IMR-90 (cell line): ENCODE results near the gene ADGRL3. TPM values are rescaled to one million over a fixed set of nuclear protein-coding genes. Genes with fewer than 3 reads are reported as not detected.

ENCODE experiments used
- ATAC-seq: fragments of 200-7000 bp; cut with Tn5 transposase; 2 replicates; pipeline ENCODE4 v1.9.1; 2020; ENCODE audit warnings: low read depth, mild to moderate bottlenecking, moderate library complexity
- BruUV-seq: library from RNA; stranded (reverse); fragments of 400-500 nt; replicated peaks from 2 replicates; lab custom pipeline; 2021; lab: Mats Ljungman, UMichigan
- CTCF ChIA-PET: fragments of 300-600 bp; formaldehyde crosslinking; extraction: SDS; loops from one replicate; lab custom pipeline; 2021; ENCODE audit warnings: antibody characterized with exemption; lab: Yijun Ruan, JAX
- POLR2A ChIA-PET: fragments of 300-600 bp; sonication (Branson Sonifier 250); formaldehyde crosslinking; loops from one replicate; lab custom pipeline; 2022; ENCODE audit warnings: antibody characterized with exemption; ENCODE audit not compliant: unreplicated experiment; lab: Charles Lee
- DNase-seq: peaks from one replicate; pipeline ENCODE4 v3.0.0; 2013
- H2AFZ ChIP-seq: replicated peaks from 2 replicates; pipeline ENCODE3; 2013; ENCODE audit warnings: low read length, mild to moderate bottlenecking; ENCODE audit not compliant: poor library complexity
- H2AK5ac ChIP-seq: 2 replicates; pipeline ENCODE4 v1.6.1; 2013; ENCODE audit warnings: low read depth, low read length, inconsistent platforms
- H2AK9ac ChIP-seq: replicated peaks from 2 replicates; pipeline ENCODE3; 2013; ENCODE audit warnings: mild to moderate bottlenecking, low read depth, low read length, moderate library complexity; ENCODE audit not compliant: poor library complexity
- H2BK120ac ChIP-seq: 2 replicates; pipeline ENCODE4 v1.6.1; 2013; ENCODE audit warnings: low read depth, low read length, inconsistent platforms
- H2BK15ac ChIP-seq: 3 replicates; pipeline ENCODE4 v1.6.1; 2013; ENCODE audit warnings: low read depth, low read length, inconsistent platforms
- H2BK20ac ChIP-seq: 2 replicates; pipeline ENCODE4 v1.6.1; 2013; ENCODE audit warnings: low read depth, mild to moderate bottlenecking, inconsistent platforms, low read length, moderate library complexity
- H2BK5ac ChIP-seq: 2 replicates; pipeline ENCODE4 v1.6.1; 2013; ENCODE audit warnings: mild to moderate bottlenecking, low read depth, low read length, inconsistent platforms; ENCODE audit not compliant: poor library complexity, severe bottlenecking
- H3K14ac ChIP-seq: replicated peaks from 2 replicates; pipeline ENCODE4 v1.6.1; 2013; ENCODE audit warnings: low read depth, low read length, inconsistent platforms
- H3K18ac ChIP-seq: 2 replicates; pipeline ENCODE4 v1.6.1; 2013; ENCODE audit warnings: low read depth, low read length, control low read depth
- H3K23ac ChIP-seq: 2 replicates; pipeline ENCODE4 v1.6.1; 2013; ENCODE audit warnings: low read depth, low read length, inconsistent platforms
- H3K27ac ChIP-seq: 2 replicates; pipeline ENCODE4 v1.5.1; 2013; ENCODE audit warnings: mild to moderate bottlenecking, control low read depth, low read length; ENCODE audit not compliant: insufficient read depth
- H3K27me3 ChIP-seq: 2 replicates; pipeline ENCODE4 v1.6.1; 2013; ENCODE audit warnings: low read length; ENCODE audit not compliant: control insufficient read depth, insufficient read depth
- H3K36me3 ChIP-seq: 2 replicates; pipeline ENCODE4 v1.6.1; 2013; ENCODE audit warnings: low read length, mixed read lengths; ENCODE audit not compliant: control insufficient read depth, insufficient read depth
- H3K4ac ChIP-seq: 2 replicates; pipeline ENCODE4 v1.6.1; 2013; ENCODE audit warnings: low read depth, low read length, inconsistent platforms
- H3K4me1 ChIP-seq: 2 replicates; pipeline ENCODE4 v1.6.1; 2013; ENCODE audit warnings: low read length, mixed read lengths; ENCODE audit not compliant: control insufficient read depth, insufficient read depth
- H3K4me2 ChIP-seq: 2 replicates; pipeline ENCODE4 v1.6.1; 2013; ENCODE audit warnings: low read depth, mild to moderate bottlenecking, control low read depth, low read length, moderate library complexity
- H3K4me3 ChIP-seq: 2 replicates; pipeline ENCODE4 v1.5.1; 2013; ENCODE audit warnings: low read depth, mild to moderate bottlenecking, control low read depth, low read length, moderate library complexity; ENCODE audit not compliant: insufficient read depth
- H3K56ac ChIP-seq: 2 replicates; pipeline ENCODE4 v1.6.1; 2013; ENCODE audit warnings: low read length, inconsistent platforms; ENCODE audit not compliant: insufficient read depth; ENCODE audit errors: extremely low read depth
- H3K79me1 ChIP-seq, 2 experiments: 2 replicates each; pipeline ENCODE4 v1.6.1; 2013; ENCODE audit warnings: low read length in 2 of 2, inconsistent platforms in 1 of 2, low read depth in 1 of 2
- H3K9ac ChIP-seq: 2 replicates; pipeline ENCODE4 v1.6.1; 2013; ENCODE audit warnings: low read depth, low read length, control low read depth
- H3K9me1 ChIP-seq: 2 replicates; pipeline ENCODE4 v1.6.1; 2013; ENCODE audit warnings: low read length, inconsistent platforms; ENCODE audit not compliant: insufficient read depth
- H3K9me3 ChIP-seq: 2 replicates; pipeline ENCODE4 v1.6.1; 2013; ENCODE audit warnings: low read length; ENCODE audit not compliant: control insufficient read depth, insufficient read depth
- H4K20me1 ChIP-seq: 2 replicates; pipeline ENCODE4 v1.6.1; 2013; ENCODE audit warnings: low read length, inconsistent platforms; ENCODE audit not compliant: insufficient read depth
- H4K5ac ChIP-seq: 2 replicates; pipeline ENCODE4 v1.6.1; 2013; ENCODE audit warnings: mild to moderate bottlenecking, low read depth, low read length, control low read depth
- H4K8ac ChIP-seq, 2 experiments: 2 replicates each; pipeline ENCODE4 v1.6.1; 2013; ENCODE audit warnings: low read depth in 2 of 2, low read length in 2 of 2, control low read depth in 1 of 2, inconsistent platforms in 1 of 2
- H4K91ac ChIP-seq: 2 replicates; pipeline ENCODE4 v1.6.1; 2013; ENCODE audit warnings: low read depth, low read length, inconsistent platforms; ENCODE audit not compliant: insufficient read depth
- BHLHE40 ChIP-seq: fragments of 150-350 bp; IDR thresholded peaks from 2 replicates; pipeline ENCODE4 v1.6.1; 2016; ENCODE audit warnings: mild to moderate bottlenecking, low read depth, low read length
- CEBPB ChIP-seq: IDR thresholded peaks from 2 replicates; pipeline ENCODE4 v1.6.1; 2012; ENCODE audit warnings: low read depth, low read length, improper control_type of control experiment
- CHD1 ChIP-seq: IDR thresholded peaks from 2 replicates; pipeline ENCODE4 v1.6.1; 2012; ENCODE audit warnings: low read depth, low read length, improper control_type of control experiment
- FOS ChIP-seq: fragments of 150-350 bp; IDR thresholded peaks from 2 replicates; pipeline ENCODE4 v1.6.1; 2016; ENCODE audit warnings: low read depth, low read length
- MAFK ChIP-seq: IDR thresholded peaks from 2 replicates; pipeline ENCODE4 v1.6.1; 2012; ENCODE audit warnings: low read depth, low read length, improper control_type of control experiment
- MAZ ChIP-seq: IDR thresholded peaks from 2 replicates; pipeline ENCODE4 v1.6.1; 2012; ENCODE audit warnings: low read depth, mild to moderate bottlenecking, low read length, improper control_type of control experiment, moderate library complexity, borderline replicate concordance
- MXI1 ChIP-seq: IDR thresholded peaks from 2 replicates; pipeline ENCODE4 v1.6.1; 2012; ENCODE audit warnings: low read depth, mild to moderate bottlenecking, low read length, moderate library complexity, borderline replicate concordance
- NFE2L2 ChIP-seq: fragments of 150-350 bp; IDR thresholded peaks from 2 replicates; pipeline ENCODE4 v1.6.1; 2016; ENCODE audit warnings: low read depth, mild to moderate bottlenecking, low read length
- POLR2A ChIP-seq: IDR thresholded peaks from 2 replicates; pipeline ENCODE4 v1.6.1; 2012; ENCODE audit warnings: mild to moderate bottlenecking, low read depth, low read length
- RAD21 ChIP-seq: IDR thresholded peaks from 2 replicates; pipeline ENCODE4 v1.6.1; 2012; ENCODE audit warnings: low read length, improper control_type of control experiment
- RCOR1 ChIP-seq: IDR thresholded peaks from 2 replicates; pipeline ENCODE4 v1.6.1; 2012; ENCODE audit warnings: mild to moderate bottlenecking, low read length, improper control_type of control experiment; ENCODE audit not compliant: insufficient replicate concordance
- RFX5 ChIP-seq: IDR thresholded peaks from 2 replicates; pipeline ENCODE4 v1.8.0; 2012; ENCODE audit warnings: low read depth, mild to moderate bottlenecking, low read length, moderate library complexity
- SMC3 ChIP-seq: fragments of 150-350 bp; IDR thresholded peaks from 2 replicates; pipeline ENCODE4 v1.6.1; 2016; ENCODE audit warnings: low read depth, mild to moderate bottlenecking, antibody characterized with exemption, low read length, moderate library complexity
- WGBS, 2 experiments: methylation state at CpG; one replicate each; pipeline versions ENCODE4 v1.1.5 to v1.1.7; 2013; ENCODE audit warnings: missing lambda C conversion rate in 2 of 2; ENCODE audit not compliant: insufficient read length in 1 of 2; ENCODE audit errors: extremely low coverage in 2 of 2; 5-methylcytosine and 5-hydroxymethylcytosine counted together
- dilution Hi-C: fragments of 300-500 bp; cut with HindIII; formaldehyde crosslinking; loops from one replicate; pipeline ENCODE4 v1.14.3; 2018; ENCODE audit warnings: low sequenced_read_pairs; ENCODE audit not compliant: unreplicated experiment
- in situ Hi-C: fragments of 300-500 bp; cut with MboI; formaldehyde crosslinking; loops from 3 replicates; pipeline ENCODE4 v1.14.3; 2019; ENCODE audit warnings: low sequenced_read_pairs, inconsistent platforms, mixed read lengths
- intact Hi-C: fragments of 100-400 bp; cut with micrococcal nuclease; formaldehyde crosslinking; loops from 2 replicates; pipeline ENCODE4 v1.10.0; 2022
- polyA plus RNA-seq, 3 experiments: library from polyadenylated mRNA; depleted of rRNA; stranded (reverse); fragments of >200 nt; gene quantifications; 2 replicates each; pipeline ENCODE4 v1.2.3, GENCODE V29; 2012; ENCODE audit warnings: low replicate concordance in 1 of 3
- total RNA-seq: library from RNA; depleted of rRNA; stranded (reverse); fragments of >200 nt; gene quantifications from 2 replicates; pipeline ENCODE4 v1.2.3, GENCODE V29; 2012
- TF ChIP-seq, protein P1 (sequence below): fragments of 150-350 bp; IDR thresholded peaks from 2 replicates; pipeline ENCODE4 v1.6.1; 2017; ENCODE audit warnings: mild to moderate bottlenecking, antibody characterized with exemption, low read length, low read depth
- TF ChIP-seq, protein P2 (sequence below): fragments of 150-350 bp; IDR thresholded peaks from 2 replicates; pipeline ENCODE4 v1.6.1; 2016; ENCODE audit warnings: low read depth, mild to moderate bottlenecking, low read length, moderate library complexity, borderline replicate concordance
- TF ChIP-seq, protein P3 (sequence below): conservative IDR thresholded peaks from 2 replicates; pipeline ENCODE4 v1.5.1; 2012; ENCODE audit warnings: mild to moderate bottlenecking, low read depth, low read length, improper control_type of control experiment

The ADGRL3 gene
- total and polyA plus RNA-seq, 2 of the 4 experiments (the other 2 are of a cell fraction), result 0.46 to 2.5 TPM

DNA sequence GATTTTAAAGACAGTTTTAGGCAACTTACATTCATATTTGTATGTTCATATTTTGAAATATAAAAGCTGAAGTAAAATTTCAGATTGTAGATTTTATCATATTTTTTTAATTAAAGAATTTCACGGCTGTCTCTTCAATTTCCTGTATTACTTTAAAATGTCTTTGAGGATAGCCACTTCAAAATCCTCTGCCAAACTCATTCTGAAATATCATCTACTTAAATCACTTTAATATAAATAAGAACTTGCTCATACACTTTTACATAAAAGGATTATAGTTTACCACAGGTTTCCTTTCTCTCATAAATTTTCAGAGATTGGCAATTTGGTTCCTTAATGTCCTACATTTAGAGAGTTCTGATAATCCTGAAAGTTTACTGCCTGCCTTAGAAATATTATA is 478.2 kb downstream of the ADGRL3 start:
- Histone ChIP-seq H2AFZ (no peak overlapping the region), H3K4ac (no peak overlapping the region), H3K9me3 (no peaks in the 10 kb centered on the region), H2BK20ac (no peak overlapping the region), H2BK5ac (no peak overlapping the region), H3K18ac (no peak overlapping the region), H4K91ac (no peak overlapping the region), H4K5ac (no peak overlapping the region), H3K14ac (no peak overlapping the region), H3K27me3 (no peaks in the 10 kb centered on the region), H2AK9ac (no peak overlapping the region), H3K56ac (no peak overlapping the region), H3K4me3 (no peak overlapping the region), H2AK5ac (no peak overlapping the region), H2BK15ac (no peak overlapping the region), H4K8ac (no peak overlapping the region), H2BK120ac (no peak overlapping the region), H3K4me2 (no peak overlapping the region), H3K4me1 (no peaks in the 10 kb centered on the region), H3K36me3 (no peaks in the 10 kb centered on the region), H4K20me1 (no peaks in the 10 kb centered on the region), H3K27ac (no peak overlapping the region), H3K9ac (no peak overlapping the region), H3K23ac (no peak overlapping the region), H3K9me1 (no peaks in the 10 kb centered on the region), H3K79me1 (no peaks in the 10 kb centered on the region)
- dilution Hi-C loops (no loop called here), intact Hi-C loops (no loop called here), in situ Hi-C loops (no loop called here)
- CTCF ChIA-PET, result no interaction called here
- WGBS, 2 experiments, result no CpG with 5 or more reads among the region's 1 CpG
- BruUV-seq, result no TSS peak
- POLR2A ChIA-PET, result no interaction called here
- ATAC-seq, result no peak
- no peak for DNase-seq
- no peak for TF ChIP-seq BHLHE40
- TF ChIP-seq POLR2A, result no peak
- no peak for TF ChIP-seq NFE2L2
- TF ChIP-seq MXI1, result no peak
- TF ChIP-seq MAFK, result no peak
- no peak for TF ChIP-seq SMC3
- TF ChIP-seq, protein P1, sequence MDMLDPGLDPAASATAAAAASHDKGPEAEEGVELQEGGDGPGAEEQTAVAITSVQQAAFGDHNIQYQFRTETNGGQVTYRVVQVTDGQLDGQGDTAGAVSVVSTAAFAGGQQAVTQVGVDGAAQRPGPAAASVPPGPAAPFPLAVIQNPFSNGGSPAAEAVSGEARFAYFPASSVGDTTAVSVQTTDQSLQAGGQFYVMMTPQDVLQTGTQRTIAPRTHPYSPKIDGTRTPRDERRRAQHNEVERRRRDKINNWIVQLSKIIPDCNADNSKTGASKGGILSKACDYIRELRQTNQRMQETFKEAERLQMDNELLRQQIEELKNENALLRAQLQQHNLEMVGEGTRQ, result no peak
- TF ChIP-seq RCOR1, result no peak
- no peak for TF ChIP-seq FOS
- TF ChIP-seq, protein P2, sequence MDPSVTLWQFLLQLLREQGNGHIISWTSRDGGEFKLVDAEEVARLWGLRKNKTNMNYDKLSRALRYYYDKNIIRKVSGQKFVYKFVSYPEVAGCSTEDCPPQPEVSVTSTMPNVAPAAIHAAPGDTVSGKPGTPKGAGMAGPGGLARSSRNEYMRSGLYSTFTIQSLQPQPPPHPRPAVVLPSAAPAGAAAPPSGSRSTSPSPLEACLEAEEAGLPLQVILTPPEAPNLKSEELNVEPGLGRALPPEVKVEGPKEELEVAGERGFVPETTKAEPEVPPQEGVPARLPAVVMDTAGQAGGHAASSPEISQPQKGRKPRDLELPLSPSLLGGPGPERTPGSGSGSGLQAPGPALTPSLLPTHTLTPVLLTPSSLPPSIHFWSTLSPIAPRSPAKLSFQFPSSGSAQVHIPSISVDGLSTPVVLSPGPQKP, result no peak
- no peak for TF ChIP-seq RFX5
- TF ChIP-seq CHD1, result no peak
- TF ChIP-seq, protein P3, sequence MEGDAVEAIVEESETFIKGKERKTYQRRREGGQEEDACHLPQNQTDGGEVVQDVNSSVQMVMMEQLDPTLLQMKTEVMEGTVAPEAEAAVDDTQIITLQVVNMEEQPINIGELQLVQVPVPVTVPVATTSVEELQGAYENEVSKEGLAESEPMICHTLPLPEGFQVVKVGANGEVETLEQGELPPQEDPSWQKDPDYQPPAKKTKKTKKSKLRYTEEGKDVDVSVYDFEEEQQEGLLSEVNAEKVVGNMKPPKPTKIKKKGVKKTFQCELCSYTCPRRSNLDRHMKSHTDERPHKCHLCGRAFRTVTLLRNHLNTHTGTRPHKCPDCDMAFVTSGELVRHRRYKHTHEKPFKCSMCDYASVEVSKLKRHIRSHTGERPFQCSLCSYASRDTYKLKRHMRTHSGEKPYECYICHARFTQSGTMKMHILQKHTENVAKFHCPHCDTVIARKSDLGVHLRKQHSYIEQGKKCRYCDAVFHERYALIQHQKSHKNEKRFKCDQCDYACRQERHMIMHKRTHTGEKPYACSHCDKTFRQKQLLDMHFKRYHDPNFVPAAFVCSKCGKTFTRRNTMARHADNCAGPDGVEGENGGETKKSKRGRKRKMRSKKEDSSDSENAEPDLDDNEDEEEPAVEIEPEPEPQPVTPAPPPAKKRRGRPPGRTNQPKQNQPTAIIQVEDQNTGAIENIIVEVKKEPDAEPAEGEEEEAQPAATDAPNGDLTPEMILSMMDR, result no peak
- no peak for TF ChIP-seq RAD21
- TF ChIP-seq MAZ, result no peak
- no peak for TF ChIP-seq CEBPB
